KOPT-K1 (cell line): Measurements from ENCODE around the gene LRP1B.

ENCODE experiments used
- H3K27ac ChIP-seq: fragments of 200-600 bp; sonication (generic); 2 replicates; pipeline ENCODE4 v1.5.1; 2016; ENCODE audit warnings: antibody characterized with exemption, mild to moderate bottlenecking, low read depth, low read length; ENCODE audit not compliant: poor library complexity, severe bottlenecking
- H3K36me3 ChIP-seq: fragments of 200-600 bp; sonication (generic); 2 replicates; pipeline ENCODE4 v1.5.1; 2017; ENCODE audit warnings: antibody characterized with exemption, mild to moderate bottlenecking, low read length, moderate library complexity; ENCODE audit not compliant: insufficient read depth
- H3K9me3 ChIP-seq: fragments of 200-600 bp; sonication (generic); 2 replicates; pipeline ENCODE4 v1.5.1; 2017; ENCODE audit warnings: antibody characterized with exemption, low read length, mild to moderate bottlenecking; ENCODE audit not compliant: insufficient read depth, poor library complexity, severe bottlenecking

Gene LRP1B

GRCh38 chr2:140273408-140273807 lies 1857.4 kb downstream of the LRP1B start:
- Histone ChIP-seq H3K36me3 (no peaks in the 10 kb centered on the region), H3K9me3 (no peaks in the 10 kb centered on the region), H3K27ac (no peak overlapping the region)

- no peaks in the 10 kb centered on the region for H3K36me3 ChIP-seq
- H3K27ac ChIP-seq, result no peak overlapping the region
- no peaks in the 10 kb centered on the region for H3K9me3 ChIP-seq
Observed at GRCh38 chr2:140270224-140270623, 1860.6 kb downstream of the LRP1B start.

GRCh38 chr2:140269000-140269399 lies 1861.8 kb downstream of the LRP1B start:
- no peaks in the 10 kb centered on the region for H3K9me3 ChIP-seq
- no peak overlapping the region for H3K27ac ChIP-seq

GRCh38 chr2:140262908-140263307 lies 1867.9 kb downstream of the LRP1B start:
- Histone ChIP-seq H3K36me3 (no peaks in the 10 kb centered on the region), H3K27ac (no peak overlapping the region), H3K9me3 (no peaks in the 10 kb centered on the region)

More at GRCh38 chr2:140269000-140269399, 1861.8 kb downstream of the LRP1B start:
- H3K36me3 ChIP-seq, result no peaks in the 10 kb centered on the region

GRCh38 chr2:140257692-140258300 lies 1873.0 kb downstream of the LRP1B start:
- no peak overlapping the region for H3K27ac ChIP-seq
- H3K36me3 ChIP-seq, result no peaks in the 10 kb centered on the region
- no peaks in the 10 kb centered on the region for H3K9me3 ChIP-seq

- no peaks in the 10 kb centered on the region for H3K36me3 ChIP-seq
- H3K27ac ChIP-seq, result no peak overlapping the region
- H3K9me3 ChIP-seq, result no peaks in the 10 kb centered on the region
Observed at GRCh38 chr2:140256080-140256479, 1874.7 kb downstream of the LRP1B start.

GRCh38 chr2:140249821-140250220 lies 1881.0 kb downstream of the LRP1B start:
- no peaks in the 10 kb centered on the region for H3K9me3 ChIP-seq
- H3K36me3 ChIP-seq, result no peaks in the 10 kb centered on the region
- H3K27ac ChIP-seq, result no peak overlapping the region

GRCh38 chr2:140248623-140249022 lies 1882.2 kb downstream of the LRP1B start:
- Histone ChIP-seq H3K27ac (no peak overlapping the region), H3K9me3 (no peaks in the 10 kb centered on the region), H3K36me3 (no peaks in the 10 kb centered on the region)

GRCh38 chr2:140247451-140248195 lies 1883.2 kb downstream of the LRP1B start:
- Histone ChIP-seq H3K9me3 (no peaks in the 10 kb centered on the region), H3K27ac (no peak overlapping the region), H3K36me3 (no peaks in the 10 kb centered on the region)

- Histone ChIP-seq H3K36me3 (no peaks in the 10 kb centered on the region), H3K9me3 (no peaks in the 10 kb centered on the region), H3K27ac (no peak overlapping the region)
Observed at GRCh38 chr2:140246957-140247356, 1883.9 kb downstream of the LRP1B start.

- no peaks in the 10 kb centered on the region for H3K36me3 ChIP-seq
- H3K27ac ChIP-seq, result no peak overlapping the region
- no peaks in the 10 kb centered on the region for H3K9me3 ChIP-seq
Observed at GRCh38 chr2:140246058-140246457, 1884.8 kb downstream of the LRP1B start.

GRCh38 chr2:140242889-140243288 lies 1887.9 kb downstream of the LRP1B start:
- Histone ChIP-seq H3K36me3 (no peaks in the 10 kb centered on the region), H3K9me3 (no peaks in the 10 kb centered on the region), H3K27ac (no peak overlapping the region)

- no peaks in the 10 kb centered on the region for H3K36me3 ChIP-seq
- no peak overlapping the region for H3K27ac ChIP-seq
- H3K9me3 ChIP-seq, result no peaks in the 10 kb centered on the region
Observed at GRCh38 chr2:140234116-140234515, 1896.7 kb downstream of the LRP1B start.

- Histone ChIP-seq H3K36me3 (no peaks in the 10 kb centered on the region), H3K27ac (no peak overlapping the region), H3K9me3 (no peaks in the 10 kb centered on the region)
Observed at GRCh38 chr2:140210963-140211362, 1919.9 kb downstream of the LRP1B start.

- H3K36me3 ChIP-seq, result no peaks in the 10 kb centered on the region
- no peak overlapping the region for H3K27ac ChIP-seq
- H3K9me3 ChIP-seq, result no peaks in the 10 kb centered on the region
Observed at GRCh38 chr2:140205093-140205492, 1925.7 kb downstream of the LRP1B start.

GRCh38 chr2:140203347-140203746 lies 1927.5 kb downstream of the LRP1B start:
- Histone ChIP-seq H3K27ac (no peak overlapping the region), H3K9me3 (no peaks in the 10 kb centered on the region), H3K36me3 (no peaks in the 10 kb centered on the region)
